Hematopoietic multipotent progenitor cell treated with erythropoietin and hydrocortisone succinate and interleukin-3 and kit ligand, for 6 days (in vitro differentiated cells): ENCODE results near the gene SLC15A1.

Experiments used
- DNase-seq: peaks from one replicate; pipeline ENCODE4 v3.0.0-alpha.2; 2015

Gene SLC15A1

DNA sequence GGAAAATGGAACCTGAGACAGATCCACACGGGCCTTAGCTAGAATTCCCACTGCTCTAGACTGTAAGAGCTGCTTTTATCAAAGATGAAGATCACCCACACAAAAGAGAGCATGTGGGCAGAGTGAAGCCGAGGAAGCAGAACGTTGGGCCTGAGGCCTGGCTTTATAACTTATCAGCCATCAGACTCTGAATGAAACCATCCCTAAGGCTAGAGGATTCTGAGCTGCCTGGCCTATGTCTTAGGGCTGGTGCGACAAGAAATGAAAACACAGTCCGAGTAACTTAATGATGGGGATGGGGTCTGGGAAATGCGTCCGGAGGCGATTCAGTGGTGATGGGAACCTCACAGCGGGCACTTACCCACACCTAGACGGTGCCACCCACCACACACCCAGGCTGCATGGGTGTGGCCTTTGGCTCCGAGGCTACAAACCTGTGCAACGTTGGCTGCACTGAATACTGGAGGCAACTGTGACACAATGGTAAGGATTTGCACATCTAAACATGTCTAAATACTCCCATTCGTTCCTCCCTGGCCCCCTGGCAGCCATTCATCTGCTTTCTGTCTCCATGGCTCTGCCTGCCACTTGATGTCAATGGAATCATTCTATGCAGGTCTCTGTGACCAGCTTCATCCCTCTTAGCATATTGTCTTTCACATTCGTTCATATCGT, 62.0 kb downstream of the SLC15A1 start:
- DNase-seq = no peak

- DNase-seq = no peak
These were observed 63.0 kb downstream of the SLC15A1 start for GRCh38 chr13:98689347-98689968.

- DNase-seq = no peak
These were observed 64.1 kb downstream of the SLC15A1 start for GRCh38 chr13:98688373-98688772.

DNA sequence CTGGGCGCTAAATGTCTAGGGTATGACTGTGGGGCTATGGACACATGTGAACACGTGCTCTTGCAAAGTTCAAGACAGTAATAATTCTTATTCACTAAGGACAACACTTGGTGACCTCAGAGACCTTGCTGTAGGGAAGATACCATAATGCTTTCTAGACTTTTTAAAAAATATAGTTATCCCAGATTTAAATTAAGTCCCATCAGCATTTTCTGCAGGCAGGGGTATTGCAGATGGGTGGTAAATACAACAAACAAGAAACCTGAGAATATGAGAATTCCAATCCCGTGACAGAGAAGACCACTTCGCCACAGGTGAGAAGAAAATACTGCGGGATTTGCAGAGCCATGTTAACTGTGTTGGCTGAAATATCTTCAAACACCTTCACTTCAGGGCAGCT, 65.2 kb downstream of the SLC15A1 start:
- no peak for DNase-seq

DNA sequence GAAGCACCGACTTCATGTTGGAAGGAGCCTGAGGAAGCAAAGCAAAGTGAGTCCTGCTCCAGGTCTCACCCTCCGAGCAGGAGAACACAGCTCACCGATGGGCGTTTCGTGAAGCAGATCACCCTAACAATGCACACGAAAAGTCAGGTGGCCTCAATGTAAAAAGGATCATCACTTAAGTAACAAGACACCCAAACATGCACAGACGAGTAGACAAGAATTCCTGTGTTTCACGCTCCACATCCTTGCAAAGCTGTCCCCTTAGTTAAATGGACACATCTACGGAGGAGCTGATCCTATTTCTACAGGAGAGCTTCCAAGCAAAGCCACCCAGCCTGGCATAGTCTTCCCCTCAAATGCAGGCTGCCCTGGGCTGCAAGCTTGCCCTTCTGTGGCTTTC, 66.2 kb downstream of the SLC15A1 start:
- no peak for DNase-seq

DNA sequence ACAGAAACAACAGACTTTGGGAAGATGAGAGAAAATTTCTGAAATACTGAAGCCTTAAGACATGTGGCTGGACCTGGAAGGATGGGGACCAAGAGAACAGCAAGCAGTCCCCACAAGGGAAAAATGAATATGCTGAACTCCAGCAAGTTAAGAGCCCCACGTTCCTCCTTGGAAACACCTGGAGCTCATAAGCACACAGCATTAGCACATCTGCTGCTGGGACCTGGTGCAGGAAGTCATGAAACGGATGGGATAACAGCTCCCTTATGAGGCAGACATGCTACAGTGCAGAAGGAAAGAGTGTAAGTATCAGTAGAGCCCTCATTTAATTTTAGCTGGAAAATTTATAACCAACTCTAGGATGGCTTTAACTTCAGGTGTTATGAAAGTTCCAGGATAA, 67.3 kb downstream of the SLC15A1 start:
- no peak for DNase-seq

GRCh38 chr13:98681049-98681448, 71.4 kb downstream of the SLC15A1 start:
- DNase-seq = no peak

DNA sequence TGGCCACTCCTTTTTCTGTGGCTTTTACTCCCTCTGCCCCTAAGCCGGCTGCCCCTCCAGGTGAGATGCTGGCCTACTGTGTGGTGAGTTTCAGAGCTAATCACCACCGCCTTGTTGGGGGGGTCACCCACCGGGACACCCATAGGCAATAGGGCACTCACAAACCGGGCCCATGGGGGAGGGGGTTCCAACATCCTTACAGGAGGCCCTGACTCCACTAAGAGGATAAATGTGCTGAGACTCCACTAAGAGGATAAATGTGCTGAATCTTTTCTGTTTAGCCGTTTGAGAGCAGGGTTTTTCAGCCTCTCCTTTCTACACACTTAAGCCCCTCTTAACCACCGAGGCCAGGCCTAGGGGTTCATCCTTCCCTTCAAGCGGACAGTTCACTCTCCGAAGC, 73.7 kb downstream of the SLC15A1 start:
- no peak for DNase-seq

GRCh38 chr13:98677398-98677797, 75.1 kb downstream of the SLC15A1 start:
- no peak for DNase-seq

GRCh38 chr13:98676239-98676638, 76.2 kb downstream of the SLC15A1 start:
- DNase-seq = no peak

- no peak for DNase-seq
These were observed 76.6 kb downstream of the SLC15A1 start for GRCh38 chr13:98675837-98676236.

DNA sequence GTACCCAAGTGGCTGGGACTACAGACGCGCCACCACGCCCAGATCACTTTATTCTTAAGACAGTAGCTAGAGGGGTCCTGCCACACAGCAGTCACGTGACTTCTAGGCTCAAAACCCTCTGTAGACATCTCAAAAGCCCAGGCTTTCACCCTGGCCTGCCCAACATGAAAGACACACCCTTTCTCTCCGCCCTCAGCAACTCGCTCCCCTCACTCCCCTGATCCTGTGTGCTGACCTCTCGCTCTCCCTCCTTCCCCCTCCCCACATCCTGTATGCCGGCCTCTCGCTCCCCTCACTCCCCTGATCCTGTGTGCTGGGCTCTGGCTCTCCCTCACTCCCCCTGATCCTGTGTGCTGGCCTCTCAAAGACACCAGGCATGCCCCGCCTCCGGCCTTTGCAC, 77.4 kb downstream of the SLC15A1 start:
- no peak for DNase-seq

GRCh38 chr13:98672947-98673613, 79.4 kb downstream of the SLC15A1 start:
- peak; percentile 79 for DNase-seq

- DNase-seq = no peak
These were observed 84.3 kb downstream of the SLC15A1 start for GRCh38 chr13:98668155-98668554.

GRCh38 chr13:98665638-98665995, 86.9 kb downstream of the SLC15A1 start:
- no peak for DNase-seq

DNA sequence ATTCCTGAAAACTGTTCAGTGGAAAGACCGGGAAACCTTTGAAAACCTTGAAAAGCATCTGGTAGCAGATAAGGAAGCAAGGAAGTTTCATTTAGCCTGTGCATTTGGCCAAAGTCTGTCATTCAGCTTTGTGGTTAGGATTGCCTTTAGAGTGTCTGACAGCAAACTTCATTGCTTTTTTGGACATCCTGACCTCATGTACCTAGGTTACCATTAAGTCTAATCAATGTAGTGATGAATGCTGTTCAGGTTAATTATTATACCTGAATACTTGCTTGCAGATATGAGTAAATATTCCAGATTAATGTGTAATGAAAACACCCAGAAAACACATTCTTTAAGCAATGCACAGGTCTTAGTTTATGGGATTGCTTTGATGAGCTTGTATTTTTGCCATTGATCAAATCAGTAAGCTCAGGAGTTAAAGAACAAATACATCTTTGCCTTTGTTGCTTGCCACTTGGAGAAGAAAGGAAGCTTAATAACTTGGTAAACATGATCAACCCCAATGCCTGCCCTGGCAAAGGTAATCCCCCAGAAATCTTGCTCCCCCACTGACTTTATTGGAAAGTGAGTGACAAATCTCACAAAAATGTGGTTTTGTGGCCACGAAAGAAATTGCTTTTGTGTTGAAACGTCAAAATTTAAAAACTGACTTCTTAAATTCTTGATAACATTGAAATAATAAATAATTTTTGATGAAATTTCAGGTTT, 87.4 kb downstream of the SLC15A1 start:
- no peak for DNase-seq

- DNase-seq = no peak
These were observed 88.0 kb downstream of the SLC15A1 start for GRCh38 chr13:98664510-98664909.

DNA sequence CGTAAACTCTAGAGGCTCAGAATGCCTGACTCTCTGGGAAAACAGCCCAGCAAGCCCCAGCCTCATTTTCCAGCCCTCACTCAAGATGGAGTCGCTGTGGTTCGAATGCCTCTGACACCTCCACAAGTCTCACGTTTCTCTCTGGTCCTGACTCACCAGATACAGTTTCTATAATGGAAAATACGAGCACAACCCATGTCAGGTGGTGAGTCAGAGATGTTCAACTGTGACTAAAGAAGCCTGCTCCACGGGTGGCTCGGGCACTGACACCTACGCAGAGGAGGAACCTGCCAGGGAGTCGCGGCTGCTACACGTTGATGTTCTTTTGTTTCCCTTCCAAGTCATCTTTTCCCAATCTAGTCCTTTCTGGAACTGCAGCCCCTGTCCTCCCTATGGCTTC, 88.4 kb downstream of the SLC15A1 start:
- no peak for DNase-seq

GRCh38 chr13:98658131-98658530, 94.3 kb downstream of the SLC15A1 start:
- DNase-seq = no peak

- DNase-seq = no peak
These were observed 94.9 kb downstream of the SLC15A1 start for GRCh38 chr13:98657506-98658085.

- no peak for DNase-seq
These were observed 96.2 kb downstream of the SLC15A1 start for GRCh38 chr13:98656223-98656622.

DNA sequence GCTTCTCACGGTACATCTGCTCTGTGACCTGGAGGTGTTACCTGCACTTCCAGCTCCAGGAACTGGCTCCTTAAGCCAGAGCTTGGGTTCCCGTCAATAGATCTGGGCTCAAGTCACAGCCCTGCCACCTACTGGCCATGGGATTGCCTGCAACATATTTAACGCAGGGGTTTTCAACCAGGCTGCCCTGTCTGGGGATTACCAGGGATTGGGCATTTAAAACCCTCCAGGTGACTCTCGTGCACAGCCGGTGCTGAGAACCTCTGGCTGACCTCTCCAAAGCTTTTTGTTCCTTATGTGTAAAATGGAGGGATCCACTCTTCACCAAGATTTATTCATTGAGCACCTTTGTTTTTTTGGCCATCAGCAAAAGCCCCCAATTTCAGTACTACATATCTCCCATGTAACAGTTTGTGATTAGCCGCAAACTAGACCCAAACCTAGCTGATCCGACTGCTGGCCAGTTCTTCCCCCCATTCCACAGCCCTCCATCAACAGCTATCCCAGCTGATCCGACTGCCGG, 98.9 kb downstream of the SLC15A1 start:
- DNase-seq = peak; percentile 85
